Hematopoietic multipotent progenitor cell treated with erythropoietin and hydrocortisone succinate and interleukin-3 and kit ligand, for 15 days (in vitro differentiated cells): Measurements from ENCODE around the gene BNIP3.
A peak's percentile ranks its signal among the peaks of the same experiment; 100 is the strongest.
"Not testable (repeated sequence)": the region's sequence is repeated elsewhere in the genome, so short reads cannot be mapped to it uniquely, and the experiment has no call there.

ENCODE experiments used
- DNase-seq: peaks from one replicate; pipeline ENCODE4 v3.0.0-alpha.2; 2015; ENCODE audit warnings: low spot score

The BNIP3 gene

DNA sequence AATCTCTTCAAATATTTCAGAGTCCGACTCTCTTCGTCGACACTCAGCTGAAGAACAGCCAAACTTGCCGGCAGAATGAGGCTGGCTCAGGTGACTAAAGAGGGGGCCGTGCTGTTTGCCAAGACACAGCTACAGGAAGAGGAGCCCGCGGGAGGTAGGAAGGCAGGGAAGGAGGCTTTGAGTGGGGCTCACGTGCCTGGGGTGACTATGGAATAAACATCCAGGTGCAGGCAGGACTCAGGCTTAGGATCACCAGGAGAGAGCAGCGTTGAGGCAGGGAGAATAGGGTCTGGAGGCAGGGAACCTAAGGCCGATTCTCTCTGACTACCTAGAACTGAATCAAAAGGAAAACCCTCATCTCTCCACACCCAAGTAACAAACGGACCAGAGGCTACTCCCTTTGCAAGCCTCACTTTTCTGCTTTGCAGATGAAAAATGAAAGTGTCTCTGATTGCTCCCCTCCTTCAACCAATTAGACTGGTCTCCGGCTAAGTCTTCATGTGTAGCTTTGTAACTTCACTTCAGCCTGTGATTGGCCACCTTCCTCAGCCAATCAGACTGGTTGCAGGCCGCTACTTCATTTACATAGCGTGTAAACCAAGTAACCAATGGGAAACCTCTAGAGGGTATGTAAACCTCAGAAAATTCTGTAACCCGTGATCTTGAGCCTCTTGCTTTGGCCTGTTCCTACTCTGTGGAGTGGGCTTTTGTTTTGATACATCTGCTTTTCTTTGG lies 19.7 kb upstream of the BNIP3 start:
- no peak for DNase-seq

DNA sequence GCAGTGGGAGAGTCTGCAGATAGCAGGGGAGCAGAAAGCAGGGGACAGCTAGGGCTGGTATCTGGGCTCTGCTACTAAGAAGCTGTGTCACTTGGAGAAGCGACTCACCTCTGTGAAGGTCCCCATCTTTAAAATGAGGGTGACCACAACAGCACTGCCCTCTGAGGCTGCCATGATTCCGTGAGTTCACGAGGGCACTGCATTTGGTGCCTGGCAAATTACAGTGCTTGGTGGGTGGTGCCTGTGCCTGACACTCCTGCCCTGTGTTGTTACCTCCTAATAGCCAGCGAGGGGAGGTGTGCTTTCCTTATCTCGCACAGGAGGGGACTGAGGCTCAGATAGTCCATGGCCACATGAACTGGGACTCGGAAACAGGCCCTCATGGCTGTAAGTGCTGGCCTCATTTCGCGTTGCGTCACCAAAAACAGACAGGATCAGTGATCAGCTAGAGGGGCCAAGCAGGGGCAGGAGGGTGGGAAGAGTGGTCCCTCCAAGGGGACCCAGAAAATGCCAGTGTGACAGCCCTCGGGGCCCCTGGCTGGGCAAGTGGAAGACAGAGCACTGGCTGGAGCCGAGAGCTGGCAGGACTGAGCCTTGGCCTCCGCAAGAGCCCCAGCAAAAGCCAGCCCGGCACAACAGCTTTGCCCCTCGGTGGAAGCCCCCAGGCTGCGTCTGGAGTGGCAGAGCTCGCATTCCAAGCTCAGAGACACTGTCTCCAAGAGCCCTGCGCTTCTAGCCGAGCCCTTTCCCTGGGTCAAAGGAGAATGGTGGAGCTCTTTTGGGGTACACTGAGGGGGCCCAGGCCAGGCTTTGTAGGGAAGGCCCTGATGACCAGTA lies 17.3 kb upstream of the BNIP3 start:
- DNase-seq: no peak

DNA sequence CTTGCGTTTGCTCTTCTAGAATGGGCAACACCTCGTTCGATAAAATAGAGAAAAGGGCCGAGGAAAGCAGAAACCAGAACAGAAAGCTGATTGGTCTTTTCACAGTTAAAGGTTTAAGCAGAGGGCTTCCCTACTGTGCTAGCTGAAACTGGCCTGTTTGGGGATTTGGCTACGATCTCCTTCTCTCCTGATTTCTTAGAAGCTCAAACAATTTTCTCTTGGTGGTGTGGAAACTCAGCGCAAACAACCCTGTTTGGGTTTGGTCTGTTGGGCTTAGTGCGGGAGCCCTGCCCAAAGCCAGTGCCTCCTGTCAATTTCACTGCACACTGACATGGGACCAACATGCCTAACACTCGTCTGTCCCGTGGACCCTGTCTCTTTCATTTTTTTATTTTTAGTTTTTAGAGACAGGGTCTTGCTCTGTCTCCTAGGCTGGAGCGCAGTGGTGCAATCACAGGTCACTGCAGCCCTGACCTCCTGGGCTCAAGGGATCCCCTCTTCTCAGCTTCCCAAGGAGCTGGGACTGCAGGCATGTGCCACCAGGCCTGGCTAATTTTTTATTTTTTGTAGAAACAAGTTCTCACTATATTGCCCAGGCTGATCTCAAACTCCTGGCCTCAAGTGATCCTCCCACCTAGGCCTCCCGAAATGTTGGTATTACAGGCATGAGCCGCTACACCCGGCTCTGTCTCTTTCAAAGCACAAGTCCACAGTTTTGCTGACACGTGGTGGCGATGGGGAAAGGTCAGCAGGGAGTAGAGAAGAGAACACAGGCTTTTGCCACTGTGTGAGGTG lies 16.5 kb upstream of the BNIP3 start:
- DNase-seq: no peak

DNA sequence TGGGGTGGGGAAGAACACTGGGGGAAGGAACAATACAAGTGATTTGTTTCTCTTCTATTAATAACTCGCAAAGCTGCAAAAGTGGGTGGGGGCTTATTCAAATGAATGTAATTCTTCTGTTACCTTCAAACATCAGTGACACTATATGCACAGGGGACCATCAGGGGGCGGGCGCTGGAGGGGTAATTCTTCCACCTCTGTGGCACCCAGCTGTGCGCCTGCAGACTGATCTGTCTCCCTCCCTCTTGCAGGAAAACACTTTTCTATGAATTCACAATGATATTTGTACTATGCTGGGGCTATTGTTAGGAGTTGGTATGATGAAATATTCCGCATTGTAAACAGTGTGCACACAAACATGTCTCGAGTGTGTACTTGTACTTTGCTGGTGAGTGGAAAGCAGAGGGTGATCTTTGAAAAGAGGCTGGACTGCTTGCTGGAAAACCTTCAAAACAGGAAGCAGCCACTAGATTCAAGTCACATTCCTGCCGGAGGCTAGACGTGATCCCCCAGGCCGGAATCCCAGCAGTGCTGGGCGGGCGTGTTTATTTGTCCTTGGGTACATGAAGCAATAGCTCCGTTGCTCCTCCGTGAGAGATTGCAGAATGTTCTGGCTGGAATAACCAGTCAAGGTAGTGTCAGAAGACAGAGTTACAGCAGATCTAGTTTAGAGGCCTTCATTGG lies 15.8 kb upstream of the BNIP3 start:
- DNase-seq: no peak

DNA sequence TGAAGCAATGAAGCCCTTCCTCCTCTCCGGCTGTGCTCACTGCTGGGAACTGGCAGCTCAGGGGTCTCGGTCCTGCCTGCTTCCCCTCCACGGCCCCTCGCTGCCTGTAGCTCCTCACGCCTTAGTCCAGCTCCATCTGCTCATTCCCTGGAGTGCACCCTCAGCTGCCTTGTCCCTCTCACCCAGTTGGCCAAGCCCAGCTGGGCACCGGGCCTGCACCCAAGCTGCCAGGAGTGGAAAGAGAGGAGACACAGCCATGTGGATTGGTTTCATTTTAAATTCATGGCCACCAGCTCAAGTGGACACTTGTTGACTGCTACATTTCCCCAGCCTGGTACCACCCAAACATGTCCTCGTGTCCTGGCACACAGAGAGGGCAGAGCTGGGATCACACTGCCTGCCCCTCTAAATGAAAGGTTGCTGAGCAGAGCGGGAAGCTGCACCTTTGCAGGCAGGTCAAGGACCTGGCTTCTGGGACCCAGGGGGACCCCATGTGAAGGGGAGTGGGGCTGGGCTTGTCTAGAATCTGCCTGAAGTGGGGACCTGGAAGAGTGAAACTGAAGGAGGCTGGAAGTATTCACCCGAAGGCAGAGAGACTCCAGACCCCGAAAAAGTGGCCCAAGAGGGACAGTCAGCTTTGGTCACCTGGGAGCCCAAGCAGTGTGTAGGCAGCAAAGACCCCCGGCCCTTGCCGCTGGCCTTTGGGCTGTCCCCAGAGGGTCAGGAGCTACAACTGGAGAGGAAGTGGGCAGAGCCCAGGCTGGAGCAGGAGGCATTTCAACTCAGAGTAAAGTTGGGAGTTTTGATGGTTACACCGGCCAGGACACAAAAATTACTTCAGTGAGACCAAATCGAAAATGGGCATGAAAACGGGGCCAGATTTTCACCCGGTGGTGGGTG lies 15.0 kb upstream of the BNIP3 start:
- no peak for DNase-seq

DNA sequence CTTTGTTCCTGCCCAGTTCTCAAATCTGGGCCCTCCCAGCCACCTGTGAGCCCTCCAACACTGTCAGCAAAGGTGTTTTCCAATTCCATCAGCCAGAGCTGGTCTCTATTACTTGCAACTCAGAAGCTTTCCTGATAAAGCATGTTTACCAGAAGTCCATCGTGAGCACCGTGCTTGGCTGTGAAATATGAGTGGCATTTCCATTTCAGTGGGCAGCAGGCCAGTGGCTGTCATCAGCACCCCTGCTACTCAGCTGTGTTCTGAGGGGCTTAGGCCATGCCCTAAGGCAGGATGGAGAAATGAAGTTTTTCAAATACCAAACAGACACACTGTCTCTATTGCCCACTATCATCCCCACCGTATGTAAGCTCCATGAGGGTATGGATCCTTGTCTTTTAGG lies 12.7 kb upstream of the BNIP3 start:
- no peak for DNase-seq

DNA sequence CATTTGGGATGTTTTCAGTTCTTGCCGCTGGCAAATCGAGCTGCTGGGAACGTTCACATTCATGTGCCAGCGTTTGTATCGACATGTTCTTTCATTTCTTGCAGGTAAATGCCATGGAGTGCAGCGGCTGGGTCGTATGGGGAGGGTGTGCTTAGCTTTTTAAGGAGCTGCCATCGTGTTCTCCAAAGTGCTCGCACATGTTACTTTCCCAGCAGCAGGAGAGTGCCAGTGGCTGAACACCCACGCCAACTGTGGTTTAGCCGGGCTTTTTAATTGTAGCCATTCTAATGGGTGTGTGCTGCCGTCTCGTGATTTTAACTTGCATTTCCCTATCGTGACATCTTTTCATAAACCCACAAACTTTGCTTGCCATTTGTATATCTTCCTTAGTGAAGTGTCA lies 11.6 kb upstream of the BNIP3 start:
- DNase-seq: no peak

DNA sequence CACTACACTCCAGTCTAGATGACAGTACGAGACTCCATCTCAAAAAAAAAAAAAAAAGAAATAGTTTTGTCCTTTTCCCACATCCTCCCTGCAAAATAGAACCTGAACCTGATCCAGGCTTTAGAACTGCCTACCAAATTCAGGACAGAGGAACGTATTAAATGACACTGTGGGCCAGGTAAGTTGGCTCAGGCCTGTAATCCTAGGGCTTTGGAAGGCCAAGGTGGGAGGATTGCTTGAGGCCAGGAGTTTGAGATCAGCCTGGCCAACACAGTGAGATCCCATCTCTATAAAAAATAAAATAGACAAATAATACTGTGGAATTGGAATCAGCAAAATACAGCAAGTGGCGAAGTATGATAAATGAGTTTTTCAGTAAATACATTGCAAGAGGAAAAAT lies 10.0 kb upstream of the BNIP3 start:
- DNase-seq: no peak

DNA sequence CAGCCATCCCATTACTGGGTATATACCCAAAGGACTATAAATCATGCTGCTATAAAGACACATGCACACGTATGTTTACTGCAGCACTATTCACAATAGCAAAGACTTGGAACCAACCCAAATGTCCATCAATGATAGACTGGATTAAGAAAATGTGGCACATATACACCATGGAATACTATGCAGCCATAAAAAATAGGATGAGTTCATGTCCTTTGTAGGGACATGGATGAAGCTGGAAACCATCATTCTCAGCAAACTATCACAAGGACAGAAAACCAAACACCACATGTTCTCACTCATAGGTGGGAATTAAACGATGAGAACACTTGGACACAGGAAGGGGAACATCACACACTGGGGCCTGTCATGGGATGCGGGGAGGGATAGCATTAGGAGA lies 6.1 kb upstream of the BNIP3 start:
- DNase-seq: not testable (repeated sequence)

DNA sequence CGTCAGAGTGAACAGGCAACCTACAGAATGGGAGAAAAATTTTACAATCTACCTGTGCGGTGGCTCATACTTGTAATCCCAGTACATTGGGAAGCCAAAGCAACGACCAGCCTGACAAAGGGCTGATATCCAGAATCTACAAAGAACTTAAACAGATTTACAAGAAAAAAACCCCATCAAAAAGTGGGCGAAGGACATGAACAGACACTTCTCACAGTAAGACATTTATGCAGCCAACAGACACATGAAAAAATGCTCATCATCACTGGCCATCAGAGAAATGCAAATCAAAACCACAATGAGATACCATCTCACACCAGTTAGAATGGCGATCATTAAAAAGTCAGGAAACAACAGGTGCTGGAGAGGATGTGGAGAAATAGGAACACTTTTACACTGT lies 5.6 kb upstream of the BNIP3 start:
- not testable (repeated sequence) for DNase-seq

DNA sequence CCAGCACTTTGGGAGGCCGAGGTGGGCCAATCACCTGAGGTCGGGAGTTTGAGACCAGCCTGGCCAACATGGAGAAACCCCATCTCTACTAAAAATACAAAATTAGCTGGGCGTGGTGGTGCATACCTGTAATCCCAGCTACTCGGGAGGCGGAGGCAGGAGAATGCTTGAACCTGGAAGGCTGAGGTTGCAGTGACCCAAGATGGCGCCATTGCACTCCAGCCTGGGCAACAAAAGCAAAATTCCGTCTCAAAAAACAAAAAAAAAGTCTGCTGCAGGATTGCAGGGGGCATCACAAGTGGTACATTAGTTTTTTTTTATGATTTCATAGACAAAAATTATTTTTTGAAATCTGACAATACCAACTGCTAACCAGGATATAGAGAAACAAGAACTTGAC lies 5.1 kb upstream of the BNIP3 start:
- not testable (repeated sequence) for DNase-seq

DNA sequence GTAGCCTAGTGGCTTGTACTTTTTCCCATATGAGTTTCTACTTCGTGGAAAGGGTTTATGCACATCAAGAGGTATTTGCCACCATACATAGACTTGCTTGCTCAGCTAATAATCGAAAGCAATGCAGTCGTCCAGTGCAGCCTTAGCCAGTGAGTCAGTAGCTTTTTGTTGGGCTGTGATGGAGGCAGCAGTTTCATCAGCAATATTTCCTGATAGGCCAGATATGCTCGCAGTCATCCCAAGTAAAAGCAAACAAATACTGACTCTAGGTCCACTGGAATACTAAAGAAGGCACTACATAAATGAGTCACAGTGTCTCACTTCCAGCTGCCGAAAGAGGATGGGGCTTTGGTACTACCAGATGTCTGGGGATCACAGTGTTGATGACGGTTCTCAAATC lies 2.1 kb upstream of the BNIP3 start:
- DNase-seq: no peak

DNA sequence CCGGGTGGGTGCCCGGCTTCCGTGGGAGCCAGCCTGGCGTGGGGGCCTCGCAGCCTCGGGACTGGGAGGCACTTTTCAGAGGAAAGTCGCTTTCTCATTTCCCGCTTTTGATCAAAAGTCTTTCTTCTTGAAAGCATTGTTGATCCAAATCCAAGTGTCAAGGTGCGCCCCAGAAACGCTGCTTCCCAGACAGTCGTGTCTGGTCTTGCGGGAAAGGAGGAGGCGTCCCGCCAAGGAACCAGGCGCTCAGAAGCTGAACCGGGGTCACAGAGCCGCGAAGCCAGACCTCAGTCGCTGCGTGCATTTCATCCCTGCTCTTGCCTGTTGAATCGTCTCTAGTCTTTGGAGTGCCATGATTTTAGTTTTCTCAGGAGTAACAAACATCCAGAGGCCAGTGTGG lies 1.1 kb upstream of the BNIP3 start:
- no peak for DNase-seq

DNA sequence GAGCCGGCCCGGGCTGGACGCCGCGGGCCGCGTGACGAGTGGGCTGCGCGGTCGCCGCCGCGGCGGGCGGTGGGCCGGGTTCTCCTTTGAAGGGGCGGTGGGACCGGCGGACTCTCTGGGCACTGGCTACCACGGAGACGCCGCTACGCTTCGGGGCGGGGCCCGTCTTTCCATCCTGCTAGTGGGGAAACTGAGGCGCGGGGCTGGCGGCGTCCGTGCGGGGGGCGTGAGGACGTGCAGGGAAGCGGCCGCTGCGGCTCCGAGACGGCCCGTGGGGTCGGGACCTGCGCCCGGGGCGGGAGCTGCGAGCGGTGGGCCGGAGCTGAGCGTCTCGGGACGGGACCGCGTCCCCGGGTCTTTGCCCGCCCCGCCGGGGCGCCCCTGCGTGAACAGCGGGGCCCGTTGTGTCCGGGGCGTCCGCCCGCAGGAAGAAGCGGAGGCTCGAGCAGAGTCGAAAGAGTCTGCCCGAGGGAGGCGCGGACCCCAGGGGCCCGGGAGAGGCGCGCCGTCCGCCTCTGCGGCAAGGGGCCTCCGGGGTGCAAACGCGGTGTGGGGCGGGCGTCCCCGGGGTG lies 548 bp upstream of the BNIP3 start:
- DNase-seq: no peak

DNA sequence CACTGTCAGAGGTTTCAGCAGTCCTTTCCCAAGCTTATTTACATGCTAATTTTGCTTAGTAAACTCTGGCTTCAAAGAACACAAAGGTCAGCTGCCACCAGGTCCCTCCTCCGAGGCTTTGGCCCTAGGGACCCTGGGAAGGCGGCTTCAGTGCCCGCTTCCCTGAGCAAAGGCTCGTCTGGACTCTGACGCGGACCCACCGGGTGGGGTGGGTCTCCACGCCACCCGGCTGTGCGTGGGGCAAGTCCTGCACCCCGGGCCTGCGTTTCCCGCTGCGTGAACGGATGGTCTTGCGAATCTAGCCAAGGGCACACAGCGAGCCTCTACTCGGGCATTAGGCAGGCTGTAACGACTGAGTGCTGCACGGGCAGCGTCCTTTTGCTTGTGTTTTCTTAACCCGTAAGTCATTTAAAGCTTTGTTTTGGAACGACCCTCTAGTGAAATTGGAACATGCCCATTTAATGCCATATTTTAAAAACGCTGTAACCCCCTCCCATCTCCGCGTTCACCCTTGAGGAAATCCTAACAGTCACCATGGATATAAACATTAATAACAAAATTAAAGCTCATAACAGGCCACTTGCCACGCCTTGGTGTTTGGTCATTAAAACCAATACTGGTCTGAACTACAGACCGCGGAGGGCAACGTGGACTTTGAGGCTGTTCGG lies 828 bp downstream of the BNIP3 start:
- DNase-seq: peak; percentile 14

DNA sequence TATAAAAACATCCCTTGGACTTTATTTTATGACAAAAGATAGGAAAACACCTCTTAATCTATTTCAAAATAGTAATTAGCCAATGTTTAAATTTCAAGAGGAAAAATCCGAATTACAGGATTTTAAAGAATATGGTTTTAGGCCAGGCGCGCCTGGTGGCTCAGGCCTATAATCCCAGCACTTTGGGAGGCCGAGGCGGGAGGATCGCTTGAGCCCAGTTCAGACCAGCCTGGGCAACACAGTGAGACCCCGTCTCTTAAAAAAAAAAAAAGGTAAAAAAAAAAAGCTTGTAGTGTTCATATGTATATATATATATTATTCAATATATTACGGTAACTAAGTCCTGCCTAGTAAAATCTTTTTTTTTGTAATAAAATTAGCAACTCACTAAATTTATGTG lies 1.4 kb downstream of the BNIP3 start:
- no peak for DNase-seq

DNA sequence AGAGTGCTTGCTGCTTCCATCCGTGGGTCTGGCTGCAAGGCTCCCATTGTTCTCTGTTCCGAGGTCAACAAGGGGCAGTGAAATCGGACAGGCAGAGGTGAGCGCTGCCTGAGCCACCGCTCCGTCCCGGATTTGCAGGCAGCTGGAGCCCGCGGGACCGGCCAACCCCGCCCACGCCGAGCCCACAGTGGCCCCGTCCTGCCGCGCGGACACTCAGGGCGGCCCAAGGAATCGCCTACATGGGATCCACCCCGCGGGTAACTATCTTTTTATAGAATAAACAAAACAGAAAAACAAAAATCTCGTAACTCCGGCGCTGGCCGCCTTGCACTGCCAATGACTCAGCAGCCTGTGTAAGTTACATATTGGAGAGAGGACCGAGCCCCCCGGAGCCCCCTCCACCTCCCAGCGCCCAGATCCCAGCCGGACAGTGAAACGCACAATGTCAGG lies 1.9 kb downstream of the BNIP3 start:
- no peak for DNase-seq

DNA sequence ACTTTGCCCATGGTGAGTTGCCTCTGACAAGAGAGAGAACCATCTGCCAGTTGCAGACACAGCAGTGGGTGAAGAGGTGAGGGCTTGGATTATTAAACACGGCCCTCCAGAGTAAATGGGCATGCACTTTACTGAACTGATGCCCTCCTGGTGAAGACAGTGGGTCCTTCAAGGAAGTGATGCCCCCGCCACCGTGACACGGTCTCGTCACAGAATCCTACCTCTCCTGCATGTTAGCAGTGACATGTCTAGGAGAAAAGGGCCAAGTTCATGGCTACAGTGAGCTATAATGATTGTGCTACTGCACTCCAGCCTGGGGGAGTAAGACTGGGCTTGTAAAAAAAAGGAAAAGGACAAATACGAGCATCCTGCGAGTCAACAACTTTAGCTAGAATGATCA lies 2.4 kb downstream of the BNIP3 start:
- no peak for DNase-seq

DNA sequence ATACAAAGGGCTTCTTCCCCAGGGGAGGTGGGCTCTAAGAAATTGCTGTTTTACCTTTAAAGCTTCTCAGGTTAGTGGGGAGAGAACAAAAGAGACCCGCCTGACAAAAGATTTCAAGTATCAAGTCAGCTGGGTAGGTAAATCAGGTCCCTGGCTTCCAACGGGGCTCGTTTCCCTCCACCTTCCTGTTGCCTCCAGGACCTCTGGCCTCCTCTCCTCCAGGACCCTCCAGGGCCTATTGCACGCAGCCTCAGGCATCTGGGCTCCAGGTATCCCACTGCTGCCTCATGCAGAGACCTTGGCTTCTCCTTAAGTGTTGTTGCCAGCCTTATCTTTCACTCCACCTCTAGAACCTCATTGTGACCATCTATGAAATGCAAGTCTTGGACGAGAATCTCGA lies 2.9 kb downstream of the BNIP3 start:
- no peak for DNase-seq

DNA sequence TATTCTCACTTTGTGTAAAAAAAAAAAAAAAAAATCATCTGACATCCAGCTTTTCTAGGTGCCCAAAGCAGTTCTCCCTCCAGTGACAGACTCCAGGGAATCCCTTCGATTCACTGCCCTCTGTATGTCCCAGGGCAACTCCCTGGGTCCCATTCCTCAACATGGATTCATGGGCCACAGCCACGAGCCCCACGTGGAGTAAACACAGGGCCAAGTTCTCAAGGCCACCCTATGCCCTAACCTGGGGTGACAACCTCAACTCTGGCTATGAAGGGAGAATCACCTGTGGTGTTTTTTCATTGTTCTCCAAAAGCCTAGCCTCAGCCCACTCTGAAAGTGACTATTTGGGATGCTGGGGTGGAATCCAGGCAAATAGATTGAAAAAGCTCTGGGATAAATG lies 3.4 kb downstream of the BNIP3 start:
- no peak for DNase-seq
